MM.1S (cell line): ENCODE results near the gene CCDC40.

ENCODE experiments used
- DNase-seq: peaks from one replicate; pipeline ENCODE4 v3.0.0-alpha.2; 2015
- H2AFZ ChIP-seq: fragments of 300-600 bp; sonication (generic); 2 replicates; pipeline ENCODE4 v1.6.0; 2016; ENCODE audit warnings: antibody characterized with exemption, low read length
- H3F3A ChIP-seq: fragments of 300-600 bp; sonication (generic); 2 replicates; pipeline ENCODE4 v1.6.1; 2016; ENCODE audit warnings: mild to moderate bottlenecking, antibody characterized with exemption, low read length, moderate library complexity, mixed read lengths; ENCODE audit not compliant: insufficient read depth
- H3K27ac ChIP-seq: fragments of 300-600 bp; sonication (generic); 2 replicates; pipeline ENCODE4 v1.5.1; 2016; ENCODE audit warnings: mild to moderate bottlenecking, low read length
- H3K27me3 ChIP-seq: fragments of 300-600 bp; sonication (generic); replicated peaks from 2 replicates; pipeline ENCODE4 v1.6.0; 2016; ENCODE audit warnings: low read length; ENCODE audit not compliant: insufficient read depth
- H3K36me3 ChIP-seq: fragments of 300-600 bp; sonication (generic); replicated peaks from 2 replicates; pipeline ENCODE4 v1.6.1; 2016; ENCODE audit warnings: mild to moderate bottlenecking, low read length, mixed read lengths; ENCODE audit not compliant: insufficient read depth
- H3K4me1 ChIP-seq: fragments of 300-600 bp; sonication (generic); 2 replicates; pipeline ENCODE4 v1.6.1; 2016; ENCODE audit warnings: low read length, mixed read lengths
- H3K4me2 ChIP-seq: fragments of 300-600 bp; sonication (generic); 2 replicates; pipeline ENCODE4 v1.6.0; 2016; ENCODE audit warnings: low read depth, low read length
- H3K4me3 ChIP-seq: fragments of 300-600 bp; sonication (generic); 2 replicates; pipeline ENCODE4 v1.5.1; 2016; ENCODE audit warnings: low read length, mixed read lengths
- H3K79me2 ChIP-seq: fragments of 300-600 bp; sonication (generic); 2 replicates; pipeline ENCODE4 v1.6.1; 2016; ENCODE audit warnings: mixed run types, low read length, mixed read lengths
- H3K9ac ChIP-seq: fragments of 300-600 bp; sonication (generic); 2 replicates; pipeline ENCODE4 v1.6.1; 2016; ENCODE audit warnings: low read length, mixed read lengths
- H3K9me2 ChIP-seq: fragments of 300-600 bp; sonication (generic); replicated peaks from 2 replicates; pipeline ENCODE4 v1.6.1; 2016; ENCODE audit warnings: mild to moderate bottlenecking, low read length, mixed read lengths; ENCODE audit not compliant: insufficient read depth
- H3K9me3 ChIP-seq: fragments of 300-600 bp; sonication (generic); replicated peaks from 2 replicates; pipeline ENCODE4 v1.6.1; 2016; ENCODE audit warnings: mild to moderate bottlenecking, low read length, mixed read lengths; ENCODE audit not compliant: insufficient read depth
- H4K20me1 ChIP-seq: fragments of 300-600 bp; sonication (generic); 2 replicates; pipeline ENCODE4 v1.6.1; 2016; ENCODE audit warnings: mild to moderate bottlenecking, low read length, moderate library complexity, mixed read lengths; ENCODE audit not compliant: insufficient read depth
- CTCF ChIP-seq: fragments of 300-600 bp; sonication (generic); IDR thresholded peaks from 2 replicates; pipeline ENCODE4 v1.5.1; 2016; ENCODE audit warnings: antibody characterized with exemption, low read length, mixed read lengths
- EZH2 ChIP-seq: fragments of 300-600 bp; sonication (generic); optimal IDR thresholded peaks from 2 replicates; pipeline ENCODE3; 2017; ENCODE audit warnings: low read depth, mild to moderate bottlenecking, antibody characterized with exemption, low read length, mixed read lengths
- EZH2phosphoT487 ChIP-seq: fragments of 300-600 bp; sonication (generic); IDR thresholded peaks from 2 replicates; pipeline ENCODE4 v1.6.1; 2018; ENCODE audit warnings: antibody characterized with exemption, low read length

The CCDC40 gene

GRCh38 chr17:80061421-80061820, 25.0 kb downstream of the CCDC40 start:
- DNase-seq, result no peak
- no peaks in the 10 kb centered on the region for H3K79me2 ChIP-seq
- H3K4me1 ChIP-seq, result no peaks in the 10 kb centered on the region
- H3K27me3 ChIP-seq, result peaks cover 94% of the 10 kb centered on the region
- H3K9ac ChIP-seq, result no peak overlapping the region
- H3K27ac ChIP-seq, result no peak overlapping the region
- H4K20me1 ChIP-seq, result no peaks in the 10 kb centered on the region
- no peak overlapping the region for H2AFZ ChIP-seq
- H3F3A ChIP-seq, result no peaks in the 10 kb centered on the region
- no peaks in the 10 kb centered on the region for H3K9me3 ChIP-seq
- TF ChIP-seq CTCF, result no peak
- TF ChIP-seq EZH2phosphoT487, result no peak
- TF ChIP-seq EZH2, result peak; percentile 47
- no peaks in the 10 kb centered on the region for H3K9me2 ChIP-seq
- no peaks in the 10 kb centered on the region for H3K36me3 ChIP-seq
- no peak overlapping the region for H3K4me2 ChIP-seq
- no peak overlapping the region for H3K4me3 ChIP-seq

- Histone ChIP-seq H3K79me2 (no peaks in the 10 kb centered on the region), H3K9ac (no peak overlapping the region), H3F3A (no peaks in the 10 kb centered on the region), H2AFZ (no peak overlapping the region), H3K4me3 (no peak overlapping the region), H3K9me3 (no peaks in the 10 kb centered on the region), H3K36me3 (no peaks in the 10 kb centered on the region), H3K4me2 (no peak overlapping the region), H3K27me3 (peaks cover 93% of the 10 kb centered on the region), H3K9me2 (no peaks in the 10 kb centered on the region), H4K20me1 (no peaks in the 10 kb centered on the region), H3K4me1 (no peaks in the 10 kb centered on the region), H3K27ac (no peak overlapping the region)
- DNase-seq, result no peak
- TF ChIP-seq EZH2, result no peak
- TF ChIP-seq CTCF, result no peak
- no peak for TF ChIP-seq EZH2phosphoT487
Measured at GRCh38 chr17:80063830-80064585, 27.6 kb downstream of the CCDC40 start.

GRCh38 chr17:80064696-80065095, 28.3 kb downstream of the CCDC40 start:
- Histone ChIP-seq H3K4me1 (no peaks in the 10 kb centered on the region), H2AFZ (no peak overlapping the region), H3K79me2 (no peaks in the 10 kb centered on the region), H4K20me1 (no peaks in the 10 kb centered on the region), H3K9ac (no peak overlapping the region), H3K9me3 (no peaks in the 10 kb centered on the region), H3K27me3 (peaks cover 93% of the 10 kb centered on the region), H3K27ac (no peak overlapping the region), H3K4me2 (no peak overlapping the region), H3K9me2 (no peaks in the 10 kb centered on the region), H3K36me3 (no peaks in the 10 kb centered on the region), H3K4me3 (no peak overlapping the region), H3F3A (no peaks in the 10 kb centered on the region)
- no peak for TF ChIP-seq CTCF
- TF ChIP-seq EZH2phosphoT487, result no peak
- no peak for TF ChIP-seq EZH2
- DNase-seq, result no peak
